Skeletal muscle tissue (tissue), 4 donors: ENCODE data around the gene PRKCE. TPM values are rescaled to one million over a fixed set of nuclear protein-coding genes. Genes with fewer than 3 reads are reported as not detected.

Experiments
- H3K27ac ChIP-seq: one replicate; pipeline ENCODE4 v1.7.0; 2013; ENCODE audit warnings: mild to moderate bottlenecking, low read depth, low read length, inconsistent platforms
- H3K27me3 ChIP-seq, 3 donors: one replicate each; pipeline ENCODE4 v1.7.0; 2013; ENCODE audit warnings: low read length in 3 of 3; ENCODE audit not compliant: control insufficient read depth in 3 of 3, insufficient read depth in 3 of 3
- H3K36me3 ChIP-seq, 3 donors: one replicate each; pipeline ENCODE4 v1.7.0; 2013; ENCODE audit warnings: low read length in 3 of 3; ENCODE audit not compliant: control insufficient read depth in 3 of 3, insufficient read depth in 3 of 3
- H3K4me1 ChIP-seq, 3 donors: one replicate each; pipeline ENCODE4 v1.7.0; 2013; ENCODE audit warnings: low read length in 3 of 3, mild to moderate bottlenecking in 3 of 3; ENCODE audit not compliant: control insufficient read depth in 3 of 3, insufficient read depth in 3 of 3
- H3K4me3 ChIP-seq, 3 donors: one replicate each; pipeline ENCODE4 v1.7.0; 2013; ENCODE audit warnings: low read length in 3 of 3
- H3K9ac ChIP-seq, 3 donors: one replicate each; pipeline ENCODE4 v1.7.0; 2013; ENCODE audit warnings: low read length in 3 of 3, mild to moderate bottlenecking in 3 of 3, moderate library complexity in 2 of 3, low read depth in 1 of 3
- H3K9me3 ChIP-seq, 3 donors: one replicate each; pipeline ENCODE4 v1.7.0; 2013; ENCODE audit warnings: low read length in 3 of 3; ENCODE audit not compliant: control insufficient read depth in 3 of 3
- total RNA-seq: library from RNA; depleted of rRNA; stranded (reverse); fragments of >200 nt; gene quantifications from one replicate; pipeline ENCODE4 v1.2.3, GENCODE V29; 2014
- donor health status: Osteomylitis.

PRKCE gene
- total RNA-seq, 1 donor from 2014 or later = 9.4 TPM

GRCh38 chr2:45614330-45614729, 37.1 kb upstream of the PRKCE start:
- H3K9ac ChIP-seq = no peak overlapping the region
- H3K9me3 ChIP-seq = no peaks in the 10 kb centered on the region
- no peaks in the 10 kb centered on the region for H3K36me3 ChIP-seq
- no peak overlapping the region for H3K27ac ChIP-seq
- no peak overlapping the region for H3K4me3 ChIP-seq
- H3K4me1 ChIP-seq = peaks cover 10 to 12% (median 10%) of the 10 kb centered on the region in 3 donors
- H3K27me3 ChIP-seq = no peaks in the 10 kb centered on the region

GRCh38 chr2:45614871-45615415, 36.5 kb upstream of the PRKCE start:
- H3K9ac ChIP-seq = no peak overlapping the region
- H3K27ac ChIP-seq = no peak overlapping the region
- no peaks in the 10 kb centered on the region for H3K9me3 ChIP-seq
- H3K4me3 ChIP-seq = no peak overlapping the region
- H3K27me3 ChIP-seq = no peaks in the 10 kb centered on the region
- H3K36me3 ChIP-seq = no peaks in the 10 kb centered on the region
- H3K4me1 ChIP-seq = peaks cover 6 to 8% (median 6%) of the 10 kb centered on the region in 3 donors

- no peaks in the 10 kb centered on the region for H3K9me3 ChIP-seq
- H3K4me1 ChIP-seq = no peaks in the 10 kb centered on the region
- H3K4me3 ChIP-seq = no peak overlapping the region
- no peaks in the 10 kb centered on the region for H3K36me3 ChIP-seq
- no peaks in the 10 kb centered on the region for H3K27me3 ChIP-seq
- no peak overlapping the region for H3K27ac ChIP-seq
- H3K9ac ChIP-seq = no peak overlapping the region
Measured at GRCh38 chr2:45616658-45617411, 34.6 kb upstream of the PRKCE start.

GRCh38 chr2:45617496-45617895, 34.0 kb upstream of the PRKCE start:
- no peaks in the 10 kb centered on the region for H3K4me1 ChIP-seq
- no peaks in the 10 kb centered on the region for H3K36me3 ChIP-seq
- H3K27me3 ChIP-seq = no peaks in the 10 kb centered on the region
- H3K9me3 ChIP-seq = no peaks in the 10 kb centered on the region
- H3K27ac ChIP-seq = no peak overlapping the region
- H3K4me3 ChIP-seq = no peak overlapping the region
- no peak overlapping the region for H3K9ac ChIP-seq

GRCh38 chr2:45622336-45623075, 29.0 kb upstream of the PRKCE start:
- Histone ChIP-seq H3K27me3 (no peaks in the 10 kb centered on the region), H3K9me3 (no peaks in the 10 kb centered on the region), H3K36me3 (no peaks in the 10 kb centered on the region), H3K27ac (no peak overlapping the region), H3K4me3 (no peak overlapping the region), H3K4me1 (no peaks in the 10 kb centered on the region), H3K9ac (no peak overlapping the region)

GRCh38 chr2:45623098-45623497, 28.4 kb upstream of the PRKCE start:
- H3K9me3 ChIP-seq = no peaks in the 10 kb centered on the region
- H3K27me3 ChIP-seq = no peaks in the 10 kb centered on the region
- H3K4me1 ChIP-seq = no peaks in the 10 kb centered on the region
- H3K9ac ChIP-seq = no peak overlapping the region
- no peaks in the 10 kb centered on the region for H3K36me3 ChIP-seq
- H3K4me3 ChIP-seq = no peak overlapping the region
- no peak overlapping the region for H3K27ac ChIP-seq

GRCh38 chr2:45625824-45626223, 25.7 kb upstream of the PRKCE start:
- Histone ChIP-seq H3K4me1 (no peaks in the 10 kb centered on the region), H3K36me3 (no peaks in the 10 kb centered on the region), H3K27me3 (no peaks in the 10 kb centered on the region), H3K9ac (no peak overlapping the region), H3K4me3 (no peak overlapping the region), H3K9me3 (no peaks in the 10 kb centered on the region), H3K27ac (no peak overlapping the region)

- Histone ChIP-seq H3K27me3 (no peaks in the 10 kb centered on the region), H3K4me3 (no peak overlapping the region), H3K27ac (no peak overlapping the region), H3K4me1 (no peaks in the 10 kb centered on the region), H3K9ac (no peak overlapping the region), H3K9me3 (no peaks in the 10 kb centered on the region), H3K36me3 (no peaks in the 10 kb centered on the region)
Measured at GRCh38 chr2:45626387-45627221, 24.9 kb upstream of the PRKCE start.

GRCh38 chr2:45627911-45628310, 23.6 kb upstream of the PRKCE start:
- H3K27ac ChIP-seq = no peak overlapping the region
- H3K4me3 ChIP-seq = no peak overlapping the region
- no peaks in the 10 kb centered on the region for H3K4me1 ChIP-seq
- no peaks in the 10 kb centered on the region for H3K9me3 ChIP-seq
- no peak overlapping the region for H3K9ac ChIP-seq
- H3K27me3 ChIP-seq = peaks cover 0 to 3% (median 0%) of the 10 kb centered on the region in 3 donors
- no peaks in the 10 kb centered on the region for H3K36me3 ChIP-seq
